NCI-H1436 treated with DMSO at 0.1 percent for 48 hours (cell line): Measurements from ENCODE around the gene ZNF433.

Source experiments
- DNase-seq: peaks from one replicate; lab custom pipeline; 2025; lab: John Stamatoyannopoulos, UW

ZNF433 gene

GRCh38 chr19:11989112-11989456 lies 46.4 kb downstream of the ZNF433 start:
- DNase-seq: no peak

- no peak for DNase-seq
Measured at GRCh38 chr19:11987405-11988281, 47.8 kb downstream of the ZNF433 start.

DNA sequence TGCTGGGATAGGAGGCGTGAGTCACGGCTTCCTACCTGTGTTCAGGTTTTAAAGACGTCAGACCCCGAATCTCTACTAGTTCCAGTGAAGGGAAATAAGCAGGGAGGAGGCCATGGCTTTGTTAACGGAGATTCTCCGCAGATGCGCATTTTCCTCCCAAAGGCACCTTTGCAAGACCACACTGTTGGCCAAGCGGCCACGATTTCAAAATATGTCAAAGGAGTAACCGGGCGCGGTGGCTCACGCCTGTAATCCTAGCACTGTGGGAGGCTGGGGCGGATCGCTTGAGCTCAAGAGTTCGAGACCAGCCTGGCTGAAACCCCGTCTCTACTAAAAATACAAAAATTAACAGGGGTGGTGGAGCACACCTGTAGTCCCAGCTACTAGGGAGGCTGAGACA lies 48.7 kb downstream of the ZNF433 start:
- DNase-seq: no peak

DNA sequence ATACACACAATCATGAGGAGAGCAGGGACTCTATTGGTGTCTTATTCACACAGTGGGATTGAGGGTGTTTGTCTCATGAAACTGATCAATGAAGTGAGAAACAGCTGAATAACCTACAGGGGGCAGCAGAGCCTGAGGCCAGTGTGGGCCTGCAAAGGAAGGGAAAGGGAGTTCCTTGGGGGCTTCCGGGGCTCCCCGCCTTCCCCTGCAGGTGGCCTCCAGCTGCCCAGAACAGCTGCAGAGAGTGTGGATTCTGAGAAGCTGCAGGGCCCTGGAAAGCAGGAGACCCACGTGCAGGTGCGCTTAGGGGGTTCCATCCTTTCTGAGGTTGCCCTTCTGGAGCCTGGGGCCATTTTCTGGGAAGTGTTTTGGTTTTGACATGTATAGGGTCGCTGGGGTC lies 50.5 kb downstream of the ZNF433 start:
- no peak for DNase-seq

DNA sequence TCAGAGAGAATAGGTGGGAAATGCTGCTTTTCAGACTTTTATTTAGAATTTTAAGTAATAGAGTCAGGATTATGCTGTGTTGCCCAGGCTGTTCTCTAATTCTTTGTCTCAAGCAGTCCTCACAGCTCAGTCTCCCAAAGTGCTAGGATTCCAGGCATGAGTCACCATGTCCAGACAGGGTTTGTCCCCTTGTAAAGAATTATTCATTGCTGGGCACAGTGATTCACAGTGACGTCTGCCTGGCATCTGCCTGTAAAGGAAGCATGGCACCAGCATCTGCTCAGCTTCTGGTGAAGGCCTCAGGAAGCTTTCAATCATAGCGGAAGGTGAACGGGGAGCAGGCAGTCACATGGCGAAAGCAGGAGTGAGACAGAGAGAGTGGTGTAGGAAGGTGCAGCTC lies 53.0 kb downstream of the ZNF433 start:
- DNase-seq: no peak

- no peak for DNase-seq
Measured at GRCh38 chr19:11979527-11979926, 56.0 kb downstream of the ZNF433 start.

DNA sequence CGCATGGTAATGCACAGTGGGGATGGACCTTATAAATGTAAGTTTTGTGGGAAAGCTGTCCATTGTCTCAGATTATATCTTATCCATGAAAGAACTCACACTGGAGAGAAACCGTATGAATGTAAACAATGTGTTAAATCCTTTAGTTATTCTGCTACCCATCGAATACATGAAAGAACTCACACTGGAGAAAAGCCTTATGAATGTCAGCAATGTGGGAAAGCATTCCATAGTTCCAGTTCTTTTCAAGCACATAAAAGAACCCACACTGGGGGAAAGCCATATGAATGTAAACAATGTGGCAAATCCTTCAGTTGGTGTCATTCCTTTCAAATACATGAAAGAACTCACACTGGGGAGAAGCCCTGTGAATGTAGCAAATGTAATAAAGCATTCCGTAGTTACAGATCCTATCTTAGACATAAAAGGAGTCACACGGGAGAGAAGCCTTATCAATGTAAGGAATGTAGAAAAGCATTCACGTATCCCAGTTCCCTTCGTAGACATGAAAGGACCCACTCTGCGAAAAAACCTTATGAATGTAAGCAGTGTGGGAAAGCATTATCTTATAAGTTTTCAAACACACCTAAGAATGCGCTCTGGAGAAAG lies 56.9 kb downstream of the ZNF433 start:
- DNase-seq: no peak

- DNase-seq: no peak
Measured at GRCh38 chr19:11973019-11973810, 62.3 kb downstream of the ZNF433 start.

DNA sequence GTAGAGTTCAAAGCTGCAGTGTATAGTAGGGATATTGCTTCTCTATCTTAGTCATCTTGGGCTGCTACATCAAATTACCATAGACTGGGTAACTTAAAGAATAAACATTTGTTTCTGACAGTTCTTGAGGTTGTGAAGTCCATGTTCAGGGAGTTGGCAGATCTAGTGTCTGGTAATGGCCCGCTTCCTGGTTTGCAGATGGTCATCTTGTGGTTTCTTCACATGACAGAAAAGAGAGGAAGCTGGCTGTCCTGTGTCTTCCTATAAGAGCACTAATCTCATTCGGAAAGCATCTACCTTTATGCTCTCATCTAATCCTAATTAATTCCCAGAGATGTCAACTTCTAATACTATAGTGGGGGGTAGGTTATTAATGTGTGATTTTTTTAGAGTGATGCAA lies 64.4 kb downstream of the ZNF433 start:
- no peak for DNase-seq

DNA sequence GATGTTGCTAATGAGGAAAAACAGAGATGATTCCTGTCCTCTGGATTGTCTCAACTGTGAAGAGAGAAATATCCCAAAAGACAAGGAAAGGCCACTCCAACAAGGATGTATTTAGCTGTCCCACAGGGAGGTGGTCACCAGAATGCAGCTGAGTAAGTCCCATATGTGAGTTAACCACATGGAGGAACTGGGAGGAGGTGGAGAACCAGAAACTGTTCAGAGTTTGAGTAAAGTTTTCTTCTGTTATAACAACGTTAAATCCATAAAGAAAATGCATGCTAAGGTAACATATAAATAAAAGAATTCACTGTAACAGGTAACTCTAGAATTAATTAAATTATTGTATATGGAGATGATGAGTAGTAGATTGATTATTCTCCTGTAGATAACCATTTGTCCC lies 65.3 kb downstream of the ZNF433 start:
- no peak for DNase-seq

DNA sequence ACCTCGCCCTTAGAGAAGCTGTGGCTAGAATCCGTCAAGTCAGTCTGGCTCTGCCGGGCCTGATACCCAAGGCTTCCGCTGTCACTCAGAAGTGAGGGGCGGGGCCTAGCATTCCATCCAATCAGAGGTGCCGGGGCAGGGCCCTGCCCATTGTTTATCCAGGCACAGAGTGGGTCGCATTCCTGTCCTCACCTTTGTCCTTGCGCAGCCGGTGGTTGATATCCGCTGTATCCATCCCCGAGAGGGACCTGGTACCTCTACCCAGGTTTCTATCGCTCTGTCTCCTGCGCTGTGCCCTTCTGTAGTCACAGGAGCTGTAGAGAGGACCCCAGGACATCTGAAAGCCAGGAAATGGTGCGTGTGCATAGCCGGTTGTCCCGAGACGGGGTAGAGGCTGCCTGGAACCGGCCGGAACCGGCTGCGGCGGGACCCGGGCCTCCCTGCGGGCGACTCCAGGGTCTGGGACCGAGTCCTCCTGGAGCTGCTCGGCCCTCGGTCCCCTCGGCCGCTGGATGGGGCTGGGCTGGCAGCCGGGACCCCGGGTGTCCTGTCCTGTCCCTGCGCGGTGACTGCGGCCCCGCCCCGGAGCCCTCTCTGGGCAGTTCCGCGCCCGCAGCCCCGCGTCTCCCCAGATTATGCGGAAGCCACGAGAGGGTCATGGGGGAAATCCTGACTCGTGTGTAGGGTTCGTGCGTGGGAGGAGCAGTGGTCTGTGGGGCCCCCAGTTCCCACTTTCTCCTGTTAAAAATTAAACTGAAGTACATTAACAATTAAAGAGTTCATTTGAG lies 70.4 kb downstream of the ZNF433 start, which contains the start of gene ZNF763:
ZNF763 (plus strand) TSS at position 183 of the 788 bp plus-strand sequence; CDS start at position 352, 169 bp downstream.
- DNase-seq: no peak
